Ascending aorta (tissue), 2 donors: ENCODE results near the gene ZMYM3. TPM values are rescaled to one million over a fixed set of nuclear protein-coding genes. Genes with fewer than 3 reads are reported as not detected.

Experiments used
- DNase-seq, 2 donors: peaks; one replicate each; pipeline ENCODE4 v3.0.0-alpha.2; 2019; ENCODE audit warnings: low spot score in 2 of 2
- H3K27ac ChIP-seq, 2 donors: fragments of 200-600 bp; sonication (generic); one replicate each; pipeline ENCODE4 v1.5.1; 2016 to 2017; ENCODE audit warnings: mild to moderate bottlenecking in 1 of 2
- H3K27me3 ChIP-seq: fragments of 200-600 bp; sonication (generic); one replicate; pipeline ENCODE4 v1.5.1; 2017
- H3K36me3 ChIP-seq, 2 donors: fragments of 200-600 bp; sonication (generic); one replicate each; pipeline ENCODE4 v1.5.1; 2016
- H3K4me1 ChIP-seq, 2 donors: fragments of 200-600 bp; sonication (generic); one replicate each; pipeline ENCODE4 v1.5.1; 2016 to 2017; ENCODE audit warnings: mild to moderate bottlenecking in 1 of 2
- H3K4me3 ChIP-seq, 2 donors: fragments of 200-600 bp; sonication (generic); one replicate each; pipeline ENCODE4 v1.5.1; 2016 to 2017; ENCODE audit warnings: mild to moderate bottlenecking in 1 of 2
- H3K9me3 ChIP-seq, 2 donors: fragments of 200-600 bp; sonication (generic); one replicate each; pipeline ENCODE4 v1.5.1; 2016
- intact Hi-C: fragments of 100-400 bp; cut with DNase I; formaldehyde crosslinking; loops from one replicate; pipeline ENCODE4 v1.15.1; 2023
- total RNA-seq: library from RNA; depleted of rRNA; stranded (reverse); fragments of >200 nt; gene quantifications from one replicate; pipeline ENCODE4 v1.1.0, GENCODE V29; 2016
- TF ChIP-seq, protein P1 (sequence below), 3 experiments: fragments of 200-600 bp in 2 of 3; fragments of 450-650 bp in 1 of 3; sonication (generic) in 2 of 3; IDR thresholded peaks; one replicate each; pipeline ENCODE4 v1.5.1; 2016 to 2019; ENCODE audit warnings: antibody characterized with exemption in 3 of 3, mild to moderate bottlenecking in 1 of 3, moderate library complexity in 1 of 3

The ZMYM3 gene
- total RNA-seq, 1 donor from 2014 or later, result 12.5 TPM

DNA sequence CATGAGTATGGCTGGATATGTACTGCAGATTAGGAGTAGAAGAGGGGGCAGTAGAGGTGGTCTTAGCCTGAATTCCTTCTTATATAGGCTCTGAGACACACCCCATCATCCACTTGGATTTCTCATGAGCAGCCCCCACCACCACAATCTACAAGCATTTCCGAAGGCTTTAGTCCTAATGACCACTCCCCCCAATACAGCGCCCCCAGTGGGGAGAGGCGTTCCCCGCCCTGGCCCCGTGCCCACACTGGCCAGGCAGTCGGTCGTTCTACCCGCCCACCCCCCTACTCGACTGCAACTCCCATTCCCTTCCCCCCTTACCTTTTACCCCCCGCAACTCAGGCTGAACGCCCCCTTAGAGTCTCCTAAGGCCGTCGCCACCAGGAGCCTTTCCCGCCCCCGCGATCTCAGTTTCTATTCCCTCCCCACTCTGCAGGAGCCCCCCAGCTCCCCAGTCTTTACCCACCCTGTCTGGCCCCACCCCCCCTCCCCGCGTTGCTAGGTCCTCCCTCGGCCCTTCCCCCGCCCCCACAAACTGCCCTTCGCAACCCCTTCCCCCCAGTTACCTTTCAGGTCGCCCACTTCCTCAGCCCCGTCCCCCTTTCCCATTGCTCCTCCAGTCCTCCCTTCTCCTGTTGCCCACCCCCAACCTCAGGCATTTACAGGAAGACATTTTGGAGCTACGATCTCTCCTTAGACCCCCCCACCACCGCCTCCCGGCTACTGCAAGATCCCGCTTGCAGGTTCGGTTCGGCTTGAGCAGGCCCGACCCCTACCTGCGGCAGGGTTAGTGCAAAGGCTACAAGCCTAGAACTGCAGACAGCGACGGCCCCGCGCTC lies 468 bp downstream of the ZMYM3 start:
- peak overlapping the region; percentile 77 to 91 for H3K27ac ChIP-seq
- peaks cover 5 to 6% of the 10 kb centered on the region in 2 donors for H3K36me3 ChIP-seq
- peak in 1 of 2 donors; percentile 68 for DNase-seq
- no peaks in the 10 kb centered on the region for H3K9me3 ChIP-seq
- H3K27me3 ChIP-seq, result no peaks in the 10 kb centered on the region
- intact Hi-C loops, result loop anchor here (1.0 kb wide), 3 partner anchors 30 to 112 kb away; partner anchors contain the start of gene NONO
- H3K4me3 ChIP-seq, result peak overlapping the region; percentile 51 to 73
- TF ChIP-seq, protein P1, sequence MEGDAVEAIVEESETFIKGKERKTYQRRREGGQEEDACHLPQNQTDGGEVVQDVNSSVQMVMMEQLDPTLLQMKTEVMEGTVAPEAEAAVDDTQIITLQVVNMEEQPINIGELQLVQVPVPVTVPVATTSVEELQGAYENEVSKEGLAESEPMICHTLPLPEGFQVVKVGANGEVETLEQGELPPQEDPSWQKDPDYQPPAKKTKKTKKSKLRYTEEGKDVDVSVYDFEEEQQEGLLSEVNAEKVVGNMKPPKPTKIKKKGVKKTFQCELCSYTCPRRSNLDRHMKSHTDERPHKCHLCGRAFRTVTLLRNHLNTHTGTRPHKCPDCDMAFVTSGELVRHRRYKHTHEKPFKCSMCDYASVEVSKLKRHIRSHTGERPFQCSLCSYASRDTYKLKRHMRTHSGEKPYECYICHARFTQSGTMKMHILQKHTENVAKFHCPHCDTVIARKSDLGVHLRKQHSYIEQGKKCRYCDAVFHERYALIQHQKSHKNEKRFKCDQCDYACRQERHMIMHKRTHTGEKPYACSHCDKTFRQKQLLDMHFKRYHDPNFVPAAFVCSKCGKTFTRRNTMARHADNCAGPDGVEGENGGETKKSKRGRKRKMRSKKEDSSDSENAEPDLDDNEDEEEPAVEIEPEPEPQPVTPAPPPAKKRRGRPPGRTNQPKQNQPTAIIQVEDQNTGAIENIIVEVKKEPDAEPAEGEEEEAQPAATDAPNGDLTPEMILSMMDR (IDR thresholded peaks at IDR 0.05), result peak in 2 of 3 experiments; percentile 35 to 50
- peaks cover 2 to 8% of the 10 kb centered on the region in 2 donors for H3K4me1 ChIP-seq

DNA sequence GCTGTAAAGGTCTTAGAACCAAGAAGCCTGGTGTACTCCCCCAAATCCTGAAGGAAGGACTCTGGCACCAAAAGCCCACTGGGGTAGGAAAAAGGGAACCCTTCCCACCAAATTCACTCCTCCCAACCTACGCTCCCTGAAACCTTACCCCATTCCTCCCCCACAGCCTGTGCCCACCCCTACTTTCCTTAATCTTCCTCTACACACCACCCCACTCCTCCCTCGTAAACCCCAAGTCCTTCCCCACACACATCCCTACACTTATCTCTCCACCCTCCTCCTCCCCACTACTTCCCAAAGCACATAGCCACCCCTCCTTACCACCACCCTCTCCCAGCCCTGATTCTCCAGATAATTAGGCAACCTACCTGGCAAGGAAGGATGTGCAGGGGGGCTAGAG lies 1.7 kb downstream of the ZMYM3 start:
- no peak for DNase-seq
- H3K9me3 ChIP-seq, result no peaks in the 10 kb centered on the region
- intact Hi-C loops, result no loop called here
- peaks cover 2 to 8% of the 10 kb centered on the region in 2 donors for H3K4me1 ChIP-seq
- peak overlapping the region in 1 of 2 donors; percentile 73 for H3K4me3 ChIP-seq
- peaks cover 9 to 14% of the 10 kb centered on the region in 2 donors for H3K36me3 ChIP-seq
- H3K27ac ChIP-seq, result no peak overlapping the region
- TF ChIP-seq, protein P1 (IDR thresholded peaks at IDR 0.05), result no peak
- H3K27me3 ChIP-seq, result no peaks in the 10 kb centered on the region

DNA sequence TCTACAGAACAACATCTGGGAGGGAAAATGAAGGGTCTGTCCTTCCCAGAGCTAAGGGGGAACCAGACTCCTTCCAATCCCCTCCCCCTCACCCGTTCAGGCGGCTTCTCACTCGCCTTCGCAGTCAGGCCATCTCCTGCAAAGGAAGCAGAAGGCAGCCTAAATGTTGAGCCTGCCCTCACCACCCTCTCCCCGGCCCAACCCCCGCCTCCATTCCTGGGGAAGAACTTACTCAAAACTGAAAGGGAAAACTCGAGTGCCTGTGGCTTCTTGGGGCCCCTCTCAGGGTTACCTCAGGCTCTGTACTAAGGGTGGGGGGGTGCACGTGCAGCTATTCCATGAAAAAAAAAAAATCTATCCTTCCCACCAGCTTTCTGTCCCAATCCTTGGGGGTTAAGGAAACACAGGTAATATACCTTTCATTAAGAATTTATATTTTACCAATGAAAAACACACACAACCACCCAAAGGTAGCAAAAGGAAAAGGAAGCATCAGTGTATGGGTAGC lies 2.4 kb downstream of the ZMYM3 start:
- Histone ChIP-seq H3K9me3 (no peaks in the 10 kb centered on the region), H3K27ac (no peak overlapping the region), H3K4me3 (no peak overlapping the region), H3K4me1 (peaks cover 2 to 8% of the 10 kb centered on the region in 2 donors), H3K27me3 (no peaks in the 10 kb centered on the region), H3K36me3 (peaks cover 11 to 15% of the 10 kb centered on the region in 2 donors)
- DNase-seq, result no peak
- TF ChIP-seq, protein P1 (IDR thresholded peaks at IDR 0.05), result no peak
- intact Hi-C loops, result no loop called here

DNA sequence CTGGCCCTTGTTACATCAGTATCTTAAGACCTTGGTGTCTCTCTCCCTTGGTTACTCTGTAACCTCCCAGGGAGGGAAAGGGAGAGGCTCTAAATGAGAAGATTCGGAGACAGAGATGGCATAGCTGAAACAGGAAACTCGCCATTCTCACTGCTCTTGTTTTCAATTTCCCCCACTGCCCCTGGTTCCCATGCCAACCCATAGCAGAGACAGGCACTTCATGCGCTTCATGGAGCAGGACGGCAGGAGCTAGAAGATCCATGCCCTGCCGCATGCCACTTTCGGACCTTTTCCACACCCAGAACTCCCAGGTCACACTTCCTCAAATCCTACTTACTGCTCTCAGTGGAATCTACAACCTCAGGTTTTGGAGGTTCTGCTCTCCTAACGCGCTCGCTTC lies 3.1 kb downstream of the ZMYM3 start:
- TF ChIP-seq, protein P1 (IDR thresholded peaks at IDR 0.05), result no peak
- no peak overlapping the region for H3K27ac ChIP-seq
- DNase-seq, result no peak
- peaks cover 2 to 8% of the 10 kb centered on the region in 2 donors for H3K4me1 ChIP-seq
- intact Hi-C loops, result no loop called here
- peaks cover 11 to 22% of the 10 kb centered on the region in 2 donors for H3K36me3 ChIP-seq
- H3K9me3 ChIP-seq, result no peaks in the 10 kb centered on the region
- no peak overlapping the region for H3K4me3 ChIP-seq
- no peaks in the 10 kb centered on the region for H3K27me3 ChIP-seq

DNA sequence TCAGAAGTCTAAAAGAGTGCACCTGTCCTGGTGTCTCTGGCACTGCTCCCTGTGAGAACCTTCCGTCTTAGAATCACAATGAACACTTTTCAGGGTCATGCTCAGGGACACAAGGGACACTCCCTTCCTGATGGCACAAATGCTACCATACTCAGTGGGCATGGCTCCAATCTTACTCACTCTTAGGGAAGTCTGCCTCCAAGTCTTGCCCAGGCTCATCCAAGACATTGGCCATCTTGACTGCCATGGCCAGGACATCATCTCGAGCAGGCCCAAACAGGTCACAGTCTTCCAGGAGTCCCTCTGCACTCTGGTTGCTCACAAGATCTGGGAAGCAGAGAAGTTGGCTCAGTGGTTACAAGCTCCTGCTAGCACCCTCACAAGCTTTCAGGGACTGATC lies 8.8 kb downstream of the ZMYM3 start:
- TF ChIP-seq, protein P1 (IDR thresholded peaks at IDR 0.05), result no peak
- Histone ChIP-seq H3K4me1 (no peaks in the 10 kb centered on the region), H3K36me3 (peaks cover 26 to 53% of the 10 kb centered on the region in 2 donors), H3K27me3 (peaks cover 5% of the 10 kb centered on the region), H3K27ac (no peak overlapping the region), H3K4me3 (no peak overlapping the region), H3K9me3 (no peaks in the 10 kb centered on the region)
- intact Hi-C loops, result no loop called here
- no peak for DNase-seq
